Adipocyte (in vitro differentiated cells): Measurements from ENCODE around the gene ZNF628.

Experiments used
- DNase-seq: peaks from one replicate; pipeline ENCODE4 v3.0.0-alpha.2; 2015; ENCODE audit warnings: low read depth
- H3K27me3 ChIP-seq: replicated peaks from 2 replicates; pipeline ENCODE4 v1.7.0; 2013; ENCODE audit warnings: mild to moderate bottlenecking, low read length, moderate library complexity; ENCODE audit not compliant: control insufficient read depth, insufficient read depth
- H3K36me3 ChIP-seq: 2 replicates; pipeline ENCODE4 v1.7.0; 2013; ENCODE audit warnings: low read length, mild to moderate bottlenecking, moderate library complexity; ENCODE audit not compliant: control insufficient read depth, insufficient read depth, severe bottlenecking
- H3K4me1 ChIP-seq: 2 replicates; pipeline ENCODE4 v1.7.0; 2013; ENCODE audit warnings: mild to moderate bottlenecking, low read length, moderate library complexity; ENCODE audit not compliant: control insufficient read depth, insufficient read depth
- H3K4me3 ChIP-seq: 2 replicates; pipeline ENCODE4 v1.7.0; 2013; ENCODE audit warnings: mild to moderate bottlenecking, low read length, moderate library complexity
- H3K9ac ChIP-seq: 2 replicates; pipeline ENCODE4 v1.7.0; 2013; ENCODE audit warnings: mild to moderate bottlenecking, low read length, moderate library complexity
- H3K9me3 ChIP-seq: 2 replicates; pipeline ENCODE4 v1.7.0; 2013; ENCODE audit warnings: mild to moderate bottlenecking, low read length, moderate library complexity; ENCODE audit not compliant: control insufficient read depth

The ZNF628 gene

GRCh38 chr19:55471266-55471665 is 5.2 kb upstream of the ZNF628 start:
- no peak overlapping the region for H3K4me3 ChIP-seq
- H3K9ac ChIP-seq: no peak overlapping the region
- no peaks in the 10 kb centered on the region for H3K36me3 ChIP-seq
- H3K9me3 ChIP-seq: no peaks in the 10 kb centered on the region
- no peak for DNase-seq
- H3K4me1 ChIP-seq: peaks cover 24% of the 10 kb centered on the region
- H3K27me3 ChIP-seq: no peaks in the 10 kb centered on the region

GRCh38 chr19:55472463-55472862 is 4.0 kb upstream of the ZNF628 start:
- DNase-seq: no peak
- no peak overlapping the region for H3K4me3 ChIP-seq
- H3K27me3 ChIP-seq: no peaks in the 10 kb centered on the region
- no peaks in the 10 kb centered on the region for H3K9me3 ChIP-seq
- H3K4me1 ChIP-seq: peaks cover 21% of the 10 kb centered on the region
- H3K9ac ChIP-seq: peak overlapping the region; percentile 62
- no peaks in the 10 kb centered on the region for H3K36me3 ChIP-seq

GRCh38 chr19:55473225-55474012 is 3.0 kb upstream of the ZNF628 start:
- H3K27me3 ChIP-seq: no peaks in the 10 kb centered on the region
- peaks cover 25% of the 10 kb centered on the region for H3K4me1 ChIP-seq
- H3K36me3 ChIP-seq: no peaks in the 10 kb centered on the region
- DNase-seq: no peak
- H3K4me3 ChIP-seq: no peak overlapping the region
- H3K9me3 ChIP-seq: no peaks in the 10 kb centered on the region
- H3K9ac ChIP-seq: peak overlapping the region; percentile 62

- Histone ChIP-seq H3K9me3 (no peaks in the 10 kb centered on the region), H3K27me3 (no peaks in the 10 kb centered on the region), H3K4me1 (peaks cover 29% of the 10 kb centered on the region), H3K36me3 (no peaks in the 10 kb centered on the region), H3K4me3 (no peak overlapping the region), H3K9ac (peak overlapping the region; percentile 62)
- DNase-seq: no peak
These were observed 1.9 kb upstream of the ZNF628 start for GRCh38 chr19:55474269-55475265.

- peak overlapping the region; percentile 87 for H3K9ac ChIP-seq
- no peak for DNase-seq
- no peaks in the 10 kb centered on the region for H3K9me3 ChIP-seq
- H3K36me3 ChIP-seq: peaks cover 4% of the 10 kb centered on the region
- peak overlapping the region; percentile 95 for H3K4me3 ChIP-seq
- no peaks in the 10 kb centered on the region for H3K27me3 ChIP-seq
- H3K4me1 ChIP-seq: peaks cover 31% of the 10 kb centered on the region
These were observed 1.5 kb downstream of the ZNF628 start for GRCh38 chr19:55477905-55478304.

- H3K9ac ChIP-seq: peak overlapping the region; percentile 87
- H3K27me3 ChIP-seq: no peaks in the 10 kb centered on the region
- peaks cover 6% of the 10 kb centered on the region for H3K36me3 ChIP-seq
- no peaks in the 10 kb centered on the region for H3K9me3 ChIP-seq
- peaks cover 27% of the 10 kb centered on the region for H3K4me1 ChIP-seq
- H3K4me3 ChIP-seq: no peak overlapping the region
- DNase-seq: no peak
These were observed 1.9 kb downstream of the ZNF628 start for GRCh38 chr19:55478364-55478763.

GRCh38 chr19:55479045-55479444 is 2.6 kb downstream of the ZNF628 start:
- peaks cover 21% of the 10 kb centered on the region for H3K4me1 ChIP-seq
- no peaks in the 10 kb centered on the region for H3K9me3 ChIP-seq
- no peak overlapping the region for H3K9ac ChIP-seq
- no peak overlapping the region for H3K4me3 ChIP-seq
- DNase-seq: no peak
- no peaks in the 10 kb centered on the region for H3K27me3 ChIP-seq
- H3K36me3 ChIP-seq: peaks cover 6% of the 10 kb centered on the region

- Histone ChIP-seq H3K36me3 (peaks cover 6% of the 10 kb centered on the region), H3K4me1 (peaks cover 25% of the 10 kb centered on the region), H3K9ac (no peak overlapping the region), H3K27me3 (no peaks in the 10 kb centered on the region), H3K9me3 (no peaks in the 10 kb centered on the region), H3K4me3 (no peak overlapping the region)
- no peak for DNase-seq
These were observed 3.2 kb downstream of the ZNF628 start for GRCh38 chr19:55479451-55480230.

- no peaks in the 10 kb centered on the region for H3K9me3 ChIP-seq
These were observed 4.9 kb downstream of the ZNF628 start for GRCh38 chr19:55481148-55481793.

GRCh38 chr19:55481794-55482155 is 5.4 kb downstream of the ZNF628 start:
- no peak overlapping the region for H3K9ac ChIP-seq
- no peak overlapping the region for H3K4me3 ChIP-seq
- H3K9me3 ChIP-seq: no peaks in the 10 kb centered on the region
- DNase-seq: no peak
- H3K4me1 ChIP-seq: peaks cover 37% of the 10 kb centered on the region
- no peaks in the 10 kb centered on the region for H3K27me3 ChIP-seq
- H3K36me3 ChIP-seq: peaks cover 6% of the 10 kb centered on the region

More at GRCh38 chr19:55481148-55481793, 4.9 kb downstream of the ZNF628 start:
- Histone ChIP-seq H3K27me3 (no peaks in the 10 kb centered on the region), H3K4me3 (no peak overlapping the region), H3K4me1 (peaks cover 33% of the 10 kb centered on the region), H3K36me3 (peaks cover 6% of the 10 kb centered on the region), H3K9ac (no peak overlapping the region)
- DNase-seq: no peak
